ENCODE results near the gene METRN. TPM values are rescaled to one million over a fixed set of nuclear protein-coding genes. Genes with fewer than 3 reads are reported as not detected.
"Not testable (repeated sequence)": the region's sequence is repeated elsewhere in the genome, so short reads cannot be mapped to it uniquely, and the experiment has no call there.

Gene METRN
- total RNA-seq, 1 experiment from 2014 or later = 119 TPM

DNA sequence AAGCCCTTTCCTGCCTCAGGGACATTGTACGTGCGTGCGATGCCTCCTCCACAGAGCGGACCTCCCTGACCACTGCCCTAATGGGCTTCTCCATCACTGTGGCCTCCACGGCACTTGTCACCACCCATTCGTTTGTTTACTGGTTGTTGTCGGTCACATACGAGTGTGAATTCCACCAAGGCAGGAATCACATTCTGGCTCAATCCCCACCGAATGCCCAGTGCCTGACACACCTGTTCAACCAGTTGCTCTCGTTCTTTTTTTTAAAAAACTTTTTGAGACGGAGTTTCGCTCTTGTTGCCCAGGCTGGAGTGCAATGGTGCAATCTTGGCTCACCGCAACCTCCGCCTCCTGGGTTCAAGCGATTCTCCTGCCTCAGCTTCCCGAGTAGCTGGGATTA lies 23.7 kb upstream of the METRN start:
- not testable (repeated sequence) for DNase-seq (ENCODE audit: low read depth)

DNA sequence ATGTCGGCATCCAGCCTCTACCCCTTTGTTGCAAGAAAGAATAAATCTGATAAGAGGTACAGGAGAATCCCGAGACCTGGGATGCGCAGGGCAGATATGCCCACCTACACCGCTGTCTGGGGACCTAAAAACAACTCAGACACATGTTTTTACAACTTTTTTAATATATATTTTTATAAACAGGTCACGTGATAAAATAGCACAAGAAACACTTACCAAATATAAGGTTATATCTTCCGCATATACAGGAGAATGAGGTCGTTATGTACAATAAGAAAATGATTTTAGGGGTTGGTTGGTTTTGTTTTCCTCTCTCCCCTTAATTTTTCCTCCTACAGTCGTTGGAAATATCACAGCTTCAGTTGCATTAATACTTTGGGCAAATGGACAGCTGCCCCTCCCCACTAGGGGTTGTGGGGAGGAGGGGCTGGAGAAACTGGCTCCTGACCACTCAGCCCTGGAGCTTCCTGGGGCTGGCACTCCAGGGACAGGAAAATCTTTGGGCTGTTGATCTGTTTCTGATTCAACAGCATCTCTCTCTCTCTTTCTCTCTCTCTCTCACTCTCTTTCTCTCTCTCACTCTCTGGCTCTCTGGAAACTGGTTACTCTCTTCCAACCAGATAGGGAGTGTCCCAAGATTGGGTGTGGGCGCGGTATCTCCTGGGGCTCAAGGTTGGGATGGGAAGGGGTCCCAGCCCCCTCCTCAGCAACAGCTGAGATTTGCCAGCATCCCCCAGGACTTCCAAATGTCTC lies 22.4 kb upstream of the METRN start:
- DNase-seq (ENCODE audit: low read depth) = no peak

DNA sequence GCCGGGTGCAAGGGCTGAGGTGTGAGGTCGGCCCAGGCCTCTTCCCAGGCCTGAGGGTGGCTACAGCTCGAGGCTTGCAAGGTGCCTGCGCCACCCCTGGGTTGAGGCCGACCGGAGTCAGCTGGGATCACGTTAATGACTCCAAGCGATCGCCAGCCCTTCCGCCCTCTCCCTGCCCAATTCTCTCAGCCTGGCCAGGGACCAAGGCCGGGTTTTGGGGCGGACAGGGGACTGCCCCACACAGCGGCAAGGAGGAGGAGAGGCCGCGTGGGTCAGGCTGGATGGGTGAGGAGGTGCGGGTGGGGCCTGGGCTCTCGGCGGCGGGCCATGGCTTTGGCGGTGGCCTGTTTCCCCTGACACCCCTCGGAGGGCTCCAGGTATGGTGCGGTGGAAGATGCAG lies 21.6 kb upstream of the METRN start:
- DNase-seq (ENCODE audit: low read depth) = no peak

DNA sequence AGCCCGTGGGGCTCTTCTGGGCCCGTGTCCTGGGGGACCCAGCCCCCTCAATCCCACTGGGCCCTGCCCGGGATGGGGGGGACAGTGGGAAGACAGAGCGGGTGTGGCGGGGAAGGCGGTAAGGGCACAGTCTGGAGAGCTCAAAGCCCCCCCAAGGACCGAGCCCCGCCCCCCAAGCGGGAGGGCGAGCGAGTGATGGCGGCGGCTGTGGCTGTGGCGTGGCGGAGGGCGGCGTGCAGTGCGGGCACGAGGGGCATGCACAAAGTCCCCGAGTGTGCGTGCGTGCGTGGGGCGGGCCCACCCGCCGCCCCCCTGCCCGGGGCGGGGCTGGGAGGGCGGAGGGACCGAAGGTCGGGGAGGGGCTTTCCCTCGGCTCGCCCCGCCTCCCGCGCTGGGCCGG lies 21.2 kb upstream of the METRN start:
- DNase-seq (ENCODE audit: low read depth) = no peak

DNA sequence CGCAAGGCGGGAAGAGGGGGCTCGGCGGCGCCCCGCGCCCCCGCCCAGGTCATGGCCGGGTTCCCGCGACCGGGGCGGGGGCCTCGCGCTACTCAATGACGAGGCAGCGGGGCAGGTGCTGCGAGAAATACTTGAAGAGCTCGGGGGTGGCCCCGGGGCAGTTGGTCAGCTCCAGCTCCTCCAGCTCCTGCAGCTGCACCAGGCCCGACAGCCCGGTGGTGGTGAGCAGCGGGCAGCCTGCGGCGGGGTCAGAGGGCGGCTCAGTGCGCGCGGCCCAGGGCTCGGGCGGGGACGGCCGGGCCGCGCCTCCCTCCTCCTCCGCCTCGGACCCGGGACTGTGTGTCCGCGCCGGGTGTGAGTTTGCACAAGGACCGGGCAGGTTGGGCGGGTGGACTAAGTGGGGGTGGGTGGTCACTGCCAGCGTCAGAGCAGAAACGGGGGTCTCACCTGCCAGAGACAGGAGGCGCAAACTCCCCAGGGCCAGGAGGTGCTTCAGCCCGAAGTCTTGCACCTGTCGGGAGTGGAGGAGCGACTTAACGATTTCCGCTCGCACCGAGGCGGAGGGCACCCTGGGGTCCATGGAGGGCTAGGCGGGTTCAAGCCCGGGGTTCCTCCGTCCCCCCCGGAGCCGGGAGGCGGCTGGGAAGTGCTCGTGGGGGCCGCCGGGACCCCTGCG lies 20.6 kb upstream of the METRN start:
- no peak for DNase-seq (ENCODE audit: low read depth)

DNA sequence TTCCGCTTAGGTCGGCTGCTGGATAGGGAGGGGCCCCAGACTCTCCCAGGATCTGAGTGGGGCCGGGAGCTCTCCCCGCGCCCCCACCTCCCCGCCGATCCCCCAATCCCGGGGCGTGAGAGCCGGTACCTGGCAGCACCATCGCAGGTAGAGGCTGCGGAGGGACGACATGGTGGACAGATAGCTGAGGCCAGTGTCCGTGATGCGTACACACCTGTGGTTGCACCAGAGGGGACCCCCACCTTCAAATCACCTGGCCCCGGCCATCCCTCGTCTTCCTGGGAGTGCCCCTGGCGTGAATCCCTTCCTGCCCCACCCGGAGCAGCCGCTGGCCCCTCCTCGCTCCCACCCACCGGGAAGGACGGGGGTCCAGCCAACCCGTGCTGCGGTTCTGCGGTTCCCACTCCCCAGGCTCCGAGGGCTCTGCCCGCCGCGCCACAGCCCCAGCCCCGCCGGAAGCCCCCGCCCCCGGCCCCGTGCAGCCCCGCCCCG lies 20.0 kb upstream of the METRN start:
- no peak for DNase-seq (ENCODE audit: low read depth)

DNA sequence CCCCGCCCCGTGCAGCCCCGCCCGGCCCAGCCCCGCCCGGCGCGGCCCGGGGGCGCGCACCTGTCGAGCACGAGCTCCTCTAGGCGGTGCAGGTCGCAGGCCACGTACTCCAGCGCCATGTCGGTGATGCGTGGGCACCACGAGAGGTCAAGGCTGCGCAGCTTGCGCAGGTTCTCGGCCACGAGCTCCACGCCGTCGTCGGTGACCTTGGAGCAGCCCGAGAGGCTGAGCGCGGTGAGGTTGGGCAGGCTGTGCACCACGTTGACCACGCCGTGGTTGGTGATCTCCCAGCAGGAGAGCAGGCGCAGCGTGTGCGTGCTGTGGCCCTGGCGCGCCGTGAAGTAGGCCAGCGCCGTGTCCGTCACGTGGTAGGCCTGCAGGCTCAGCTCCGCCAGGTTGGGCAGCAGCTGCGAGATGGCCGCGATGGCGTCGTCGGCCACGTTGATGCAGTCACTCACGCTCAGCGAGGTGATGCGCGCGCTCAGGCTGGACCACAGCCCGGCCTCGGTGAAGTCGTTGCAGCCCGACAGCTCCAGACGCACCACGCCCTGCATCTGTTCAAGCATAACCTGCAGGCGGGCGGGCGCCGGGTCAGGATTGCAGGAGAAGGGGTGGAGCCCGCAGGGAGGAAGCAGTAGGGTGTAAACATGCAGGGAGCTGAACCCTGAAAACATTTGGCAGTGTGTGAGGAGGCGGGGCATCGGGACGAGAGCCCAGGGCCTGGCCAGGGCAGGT lies 19.4 kb upstream of the METRN start:
- no peak for DNase-seq (ENCODE audit: low read depth)

DNA sequence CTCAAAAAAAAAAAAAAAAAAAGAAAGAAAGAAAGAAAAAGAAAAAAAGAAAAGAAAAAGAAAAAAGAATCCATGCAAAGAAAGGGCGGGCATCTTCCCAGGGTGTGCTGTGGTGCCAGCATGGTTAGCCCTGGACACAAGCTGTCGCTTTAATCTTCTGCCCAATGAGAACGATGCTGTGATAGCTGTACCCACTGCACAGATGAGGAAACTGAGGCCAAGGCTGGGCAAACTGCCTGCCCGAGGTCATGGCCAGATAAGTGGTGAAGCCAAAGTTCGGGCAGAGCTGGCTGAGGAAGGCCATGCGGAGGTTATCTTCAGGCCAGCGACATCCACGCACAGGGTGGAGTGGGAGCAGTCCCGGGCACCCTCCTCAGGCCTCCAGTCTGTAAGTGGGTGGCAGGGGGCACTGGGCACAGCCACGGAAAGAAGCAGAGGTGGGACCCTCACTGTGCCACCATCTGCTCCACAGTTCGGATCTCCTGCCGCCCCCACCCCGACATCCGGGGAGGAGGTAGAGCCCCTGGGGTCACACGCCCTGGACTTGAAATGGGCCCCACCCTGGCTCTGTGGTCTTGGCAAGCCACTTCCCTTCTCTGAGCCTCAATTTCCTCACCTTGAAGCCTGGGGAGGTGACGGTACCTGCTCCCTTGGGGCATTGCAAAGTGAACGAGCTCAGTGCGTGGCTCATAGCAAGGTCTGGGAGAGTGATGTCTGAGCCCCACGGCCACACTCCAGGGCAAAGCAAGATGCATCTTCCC lies 15.8 kb upstream of the METRN start:
- DNase-seq (ENCODE audit: low read depth) = no peak

DNA sequence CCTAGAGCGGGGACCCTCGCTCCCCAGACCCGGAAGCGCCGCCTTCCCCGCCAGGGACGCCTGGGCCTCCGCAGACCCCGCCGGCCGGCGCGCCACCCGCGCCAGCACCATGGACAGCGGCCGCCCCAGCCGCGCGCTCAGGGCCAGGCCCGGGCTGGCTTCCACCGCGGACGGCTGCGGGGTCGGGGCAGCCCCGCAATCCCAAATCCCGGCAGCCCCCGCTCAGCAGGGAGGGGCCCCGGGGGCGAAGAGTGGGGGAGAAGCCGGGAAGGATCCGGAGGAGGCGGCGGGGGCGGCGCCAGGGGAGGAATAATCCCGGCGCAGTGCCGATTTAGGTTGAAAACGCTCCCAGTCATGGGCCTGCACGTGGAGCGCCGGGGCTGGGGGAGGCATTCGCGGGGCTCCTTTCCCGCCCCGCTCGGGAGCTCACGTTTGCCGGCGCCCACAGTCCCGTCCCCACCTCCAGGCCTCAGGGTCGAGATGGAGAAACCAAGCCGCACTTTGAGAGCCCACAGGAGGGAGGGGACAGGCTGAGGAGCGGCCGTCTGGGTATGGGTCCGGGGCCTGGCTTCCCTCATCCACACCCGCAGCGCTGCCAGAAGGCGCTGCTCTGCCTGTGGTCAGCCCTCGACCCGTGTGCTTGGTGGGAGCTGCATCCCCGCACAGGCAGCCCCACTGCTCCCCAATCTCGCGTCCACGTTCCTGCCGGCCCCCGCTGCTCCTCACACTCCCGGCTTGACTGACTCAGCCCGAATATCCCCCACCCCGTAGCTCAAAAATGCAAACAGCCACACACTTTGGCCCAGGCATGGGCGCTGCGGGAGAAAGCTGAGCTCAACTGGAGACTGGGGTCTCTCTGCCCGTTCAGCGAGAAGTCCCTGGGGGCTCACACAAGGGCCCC lies 14.0 kb upstream of the METRN start:
- no peak for DNase-seq (ENCODE audit: low read depth)

DNA sequence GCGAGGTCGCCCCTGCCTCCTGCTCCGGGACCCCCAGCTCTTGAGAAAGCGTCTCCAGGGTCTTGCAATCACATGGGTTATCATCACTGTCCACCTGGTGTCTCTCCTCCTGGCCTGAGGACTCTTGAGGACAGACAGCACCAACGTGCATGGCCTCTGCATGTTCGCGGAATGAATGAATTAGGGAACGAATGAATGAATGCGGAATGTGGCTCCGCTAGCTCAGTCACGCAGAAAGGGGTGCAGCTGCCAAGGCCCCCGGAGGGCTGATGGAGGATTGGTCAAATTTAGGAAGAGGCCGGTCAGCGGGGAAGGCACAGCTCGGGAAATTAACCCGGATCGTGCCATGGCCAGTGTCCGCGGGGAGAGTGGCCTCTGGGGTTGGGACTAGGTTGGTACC lies 12.6 kb upstream of the METRN start:
- no peak for DNase-seq (ENCODE audit: low read depth)

DNA sequence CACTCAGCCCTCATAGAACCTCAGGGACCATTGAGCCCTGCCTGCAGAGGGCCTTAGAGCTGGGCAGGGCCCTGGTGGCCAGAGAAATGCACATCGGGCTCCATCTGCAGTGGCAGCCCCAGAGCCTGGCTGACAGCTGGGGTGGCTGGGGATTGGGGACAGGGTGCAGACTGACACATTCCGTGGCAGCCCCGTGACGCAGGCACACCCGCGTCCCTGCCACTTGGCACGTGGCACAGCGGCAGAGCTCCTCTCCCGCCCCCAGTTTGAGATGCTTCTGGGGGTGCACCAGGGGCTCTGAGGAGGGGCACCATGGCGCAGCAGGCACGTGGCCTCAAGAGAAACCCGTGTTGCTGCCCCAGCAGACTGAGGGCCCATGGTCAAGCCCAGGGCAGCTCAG lies 11.5 kb upstream of the METRN start:
- DNase-seq (ENCODE audit: low read depth) = no peak

DNA sequence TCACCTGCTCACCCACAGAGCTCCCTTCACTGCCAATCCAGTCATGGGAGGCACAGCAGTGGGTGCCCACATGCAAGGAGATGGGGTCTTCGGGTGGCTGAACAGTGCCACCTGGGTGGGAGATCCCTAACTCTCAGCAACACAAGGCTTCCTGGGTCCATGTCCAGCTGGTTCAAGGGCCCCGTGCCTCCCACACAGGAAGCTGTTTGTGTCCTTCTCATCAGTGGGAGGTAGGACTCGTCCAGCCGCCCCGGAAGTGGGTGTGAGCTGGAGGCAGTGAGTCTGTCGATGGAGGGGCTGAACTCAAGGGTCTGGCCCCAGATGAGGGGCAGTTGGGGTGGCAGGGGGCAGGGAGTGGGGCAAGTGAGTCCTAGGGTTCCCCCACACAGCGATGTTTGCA lies 10.9 kb upstream of the METRN start:
- no peak for DNase-seq (ENCODE audit: low read depth)

DNA sequence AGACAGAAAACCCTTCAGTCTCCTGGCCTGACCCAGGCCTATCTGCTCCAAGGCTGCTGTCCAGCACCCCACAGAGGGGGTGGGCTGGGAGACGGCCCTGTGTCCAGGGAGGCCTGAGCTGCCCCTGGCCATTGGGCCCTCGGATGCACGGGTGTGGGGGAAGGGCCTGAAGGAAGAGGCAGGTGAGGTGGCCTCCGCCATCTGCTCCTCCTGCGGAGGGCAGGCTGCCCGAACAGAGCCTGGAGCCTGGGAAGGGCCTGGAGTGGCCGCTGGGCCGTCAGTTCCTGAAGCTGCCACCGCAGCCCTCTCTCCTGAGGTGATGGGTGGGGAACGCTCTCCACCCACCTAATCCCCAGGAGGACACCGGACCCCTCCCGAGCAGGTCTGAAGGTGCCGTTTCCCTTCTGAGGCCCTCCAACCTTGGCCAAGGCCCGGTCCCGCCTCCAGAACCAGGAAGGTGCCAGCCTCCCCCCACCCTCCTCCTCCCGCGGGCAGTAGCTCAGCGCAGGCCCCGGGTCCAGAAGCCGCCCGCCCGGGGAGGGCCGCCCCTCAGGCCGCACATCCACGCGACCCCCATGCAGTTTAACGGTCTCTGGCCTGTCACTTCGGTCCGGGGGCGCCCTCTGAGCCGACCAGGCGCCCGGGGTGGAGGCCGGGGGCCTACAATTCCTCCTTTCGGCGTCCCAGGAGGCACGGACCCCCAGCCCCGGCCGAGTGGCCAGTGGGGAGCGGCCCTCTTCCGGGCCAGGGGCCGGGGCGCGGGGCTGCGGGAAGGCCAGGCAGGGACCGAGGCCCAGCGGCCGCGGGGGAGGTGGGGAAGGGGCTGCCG lies 10.2 kb upstream of the METRN start:
- no peak for DNase-seq (ENCODE audit: low read depth)

DNA sequence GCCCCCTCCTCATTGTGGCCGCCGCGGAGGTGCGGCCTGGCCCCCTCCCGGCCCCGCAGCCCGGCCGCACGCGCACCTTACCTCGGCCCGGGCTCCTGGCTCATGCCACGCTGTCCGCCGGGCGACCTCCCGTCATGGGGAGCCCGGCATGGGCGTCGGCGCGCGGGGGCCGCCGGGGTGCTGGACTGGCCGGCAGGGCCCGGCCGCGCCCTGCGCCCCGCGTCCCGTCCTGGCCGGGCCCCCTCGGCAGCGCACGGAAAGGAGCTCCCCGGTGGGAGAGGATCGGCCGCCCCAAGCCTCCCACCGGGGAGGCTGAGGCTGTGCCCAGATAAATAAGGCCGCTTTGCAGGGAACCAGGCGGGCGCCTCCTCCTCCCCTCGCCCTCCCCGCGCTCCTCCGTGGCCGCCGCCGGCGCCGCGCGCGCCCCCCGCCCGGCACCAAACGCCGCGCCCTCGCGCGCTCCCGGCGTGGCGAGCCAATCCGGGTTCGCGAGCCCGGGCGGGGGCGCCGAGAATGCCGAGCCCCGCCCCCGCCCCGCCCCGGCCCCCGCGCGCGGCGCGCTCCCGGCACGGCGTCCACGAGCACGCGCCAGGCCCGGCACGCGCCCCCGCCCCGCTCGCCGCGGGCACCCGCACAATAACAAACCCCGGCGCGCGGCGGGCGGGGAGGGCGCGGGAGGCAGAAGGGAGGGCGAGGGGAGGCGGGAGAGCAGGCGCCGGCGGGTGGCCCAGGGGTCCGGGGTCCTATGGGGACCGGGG lies 9.3 kb upstream of the METRN start, which contains the start of gene FBXL16:
Gene FBXL16 (minus strand): TSS at position 371 of the 758 bp plus-strand sequence. CDS start 8,396 bp downstream, outside the sequence.
- no peak for DNase-seq (ENCODE audit: low read depth)

DNA sequence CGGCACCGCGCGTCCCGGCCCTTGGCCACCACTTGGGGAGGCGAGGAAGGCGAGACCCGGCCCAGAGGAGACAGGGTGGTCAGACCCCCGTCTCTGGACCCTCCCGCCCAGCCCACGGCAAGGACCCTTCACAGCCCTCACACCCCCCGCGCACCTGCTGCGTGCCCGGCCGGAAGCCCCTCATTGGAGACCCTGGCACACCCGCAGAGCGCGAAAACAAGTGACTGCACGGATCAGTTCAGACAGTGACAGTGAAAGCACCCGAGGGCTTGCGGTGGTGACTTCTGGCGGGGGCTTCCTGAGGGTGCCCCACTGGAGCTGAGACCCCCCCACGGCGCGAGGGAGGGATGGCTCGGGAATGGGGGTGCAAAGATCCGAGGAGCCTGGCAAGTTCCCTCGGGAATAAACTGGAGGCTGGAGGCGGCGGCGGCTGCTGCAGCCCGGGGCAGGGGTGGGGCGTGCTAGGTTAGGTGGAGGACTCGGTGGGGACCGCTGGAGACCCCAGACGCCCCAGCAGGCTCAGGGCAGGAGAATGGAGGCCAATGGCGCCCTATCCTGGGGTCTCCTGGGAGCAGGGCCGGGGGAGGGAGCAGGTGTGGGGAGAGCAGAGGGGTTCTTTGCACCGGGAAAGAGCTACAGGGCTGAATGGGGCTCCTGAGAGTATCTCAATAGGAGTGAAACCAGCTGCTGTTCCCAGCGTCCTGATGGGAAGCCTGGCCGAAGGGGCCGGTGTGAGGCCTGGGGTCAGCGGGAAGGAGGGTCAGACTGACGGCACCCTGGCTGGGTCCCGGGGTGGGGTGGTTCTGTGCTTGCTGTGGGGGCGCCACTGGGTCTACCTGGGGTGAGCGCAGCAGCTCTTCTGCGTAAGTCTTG lies 8.5 kb upstream of the METRN start:
- DNase-seq (ENCODE audit: low read depth) = no peak

DNA sequence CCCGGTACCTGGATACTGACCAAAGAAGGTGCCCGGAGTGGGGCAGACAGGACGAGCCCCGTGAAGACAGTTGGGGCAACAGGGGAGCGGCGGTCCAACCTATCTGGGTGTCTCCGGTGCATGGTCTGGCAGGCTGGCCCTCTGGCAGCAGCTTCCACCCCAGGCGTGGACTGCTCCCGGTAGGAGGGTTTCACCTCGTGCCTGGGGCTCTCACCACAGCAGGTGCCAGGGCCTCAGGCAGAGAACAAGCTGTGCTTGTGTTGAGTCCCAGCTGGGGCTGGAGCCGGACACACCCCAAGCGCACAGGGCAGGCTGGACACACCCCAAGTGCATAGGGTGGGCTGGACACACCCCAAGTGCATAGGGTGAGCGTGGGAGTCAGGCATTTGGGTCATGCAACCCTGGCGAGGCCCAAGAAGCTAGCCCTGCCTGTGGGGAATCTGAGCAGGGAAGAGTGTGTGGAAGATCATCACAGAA lies 7.8 kb upstream of the METRN start:
- no peak for DNase-seq (ENCODE audit: low read depth)

DNA sequence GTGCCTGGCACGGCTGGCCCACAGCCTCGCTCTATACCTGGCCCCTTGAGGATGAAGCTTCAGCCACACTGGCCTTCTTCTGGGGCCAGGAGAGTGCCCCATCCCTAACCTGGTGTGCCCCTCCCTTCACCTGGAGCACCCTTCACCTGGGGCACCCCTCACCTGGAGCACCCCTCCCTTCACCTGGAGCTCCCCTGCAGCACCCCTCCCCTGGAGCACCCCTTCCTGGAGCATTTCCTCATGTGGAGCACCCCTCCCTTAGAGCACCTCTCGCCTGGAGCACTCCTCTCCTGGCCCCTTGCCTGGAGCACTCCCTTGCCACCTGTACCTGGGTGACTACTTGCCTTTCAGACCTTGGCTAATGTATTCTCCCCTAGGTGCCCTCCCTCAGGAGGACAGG lies 6.9 kb upstream of the METRN start:
- no peak for DNase-seq (ENCODE audit: low read depth)

DNA sequence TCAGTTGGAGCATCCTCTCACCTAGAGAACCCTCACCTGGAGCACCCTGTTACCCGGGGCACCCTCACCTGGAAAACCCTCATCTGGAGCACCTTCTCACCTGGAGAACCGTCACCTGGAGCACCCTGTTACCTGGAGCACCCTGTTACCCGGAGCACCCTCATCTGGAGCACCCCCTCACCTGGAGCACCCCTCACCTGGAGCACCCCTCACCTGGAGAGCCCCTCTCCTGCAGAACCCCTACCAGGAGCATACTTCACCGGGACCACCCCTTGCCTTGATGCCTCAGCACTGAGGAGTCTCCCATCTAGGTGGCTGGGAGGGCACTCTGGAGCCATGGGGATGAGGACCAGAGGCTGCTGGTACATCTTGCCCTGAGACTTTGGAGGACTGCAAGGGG lies 6.0 kb upstream of the METRN start:
- DNase-seq (ENCODE audit: low read depth) = no peak
